CD4-positive, alpha-beta memory T cell (primary cell): ENCODE results near the gene GYS1. TPM values are rescaled to one million over a fixed set of nuclear protein-coding genes. Genes with fewer than 3 reads are reported as not detected.

Experiments used
- CTCF ChIA-PET: fragments of 350-600 bp; sonication (Branson Sonifier 250); formaldehyde crosslinking; loops from one replicate; lab custom pipeline; 2021; ENCODE audit warnings: inconsistent platforms; ENCODE audit not compliant: partially characterized antibody; lab: Charles Lee
- POLR2A ChIA-PET: fragments of 350-600 bp; sonication (Branson Sonifier 250); formaldehyde crosslinking; loops from one replicate; lab custom pipeline; 2021; ENCODE audit not compliant: partially characterized antibody; lab: Charles Lee
- DNase-seq, 5 donors: peaks; one replicate each; pipeline versions ENCODE4 v3.0.0 to v3.0.0-alpha.2; 2020 to 2022; ENCODE audit warnings: mixed read lengths in 1 of 5
- H3K27ac ChIP-seq: one replicate; pipeline ENCODE4 v1.7.0; 2013; ENCODE audit warnings: low read depth, low read length
- H3K27me3 ChIP-seq: 2 replicates; pipeline ENCODE4 v1.7.0; 2013; ENCODE audit warnings: mild to moderate bottlenecking, low read length, moderate library complexity; ENCODE audit not compliant: insufficient read depth
- H3K36me3 ChIP-seq: 2 replicates; pipeline ENCODE4 v1.7.0; 2013; ENCODE audit warnings: mild to moderate bottlenecking, low read length, moderate library complexity; ENCODE audit not compliant: insufficient read depth
- H3K4me1 ChIP-seq: 2 replicates; pipeline ENCODE4 v1.7.0; 2013; ENCODE audit warnings: mild to moderate bottlenecking, low read length, moderate library complexity; ENCODE audit not compliant: insufficient read depth
- H3K4me3 ChIP-seq, 2 donors: one replicate each; pipeline ENCODE4 v1.7.0; 2013; ENCODE audit warnings: low read length in 2 of 2, mild to moderate bottlenecking in 1 of 2
- H3K9me3 ChIP-seq, 2 donors: one replicate each; pipeline ENCODE4 v1.7.0; 2013; ENCODE audit warnings: low read length in 2 of 2, control low read depth in 1 of 2; ENCODE audit not compliant: control insufficient read depth in 1 of 2
- H3K27ac Mint-ChIP-seq, 7 donors: one replicate each; pipeline ENCODE4 v1.8.0; 2020 to 2021; ENCODE audit warnings: mixed read lengths in 7 of 7, mild to moderate bottlenecking in 6 of 7, inconsistent platforms in 3 of 7, moderate library complexity in 3 of 7
- H3K27me3 Mint-ChIP-seq, 2 donors: one replicate each; pipeline ENCODE4 v1.8.0; 2020 to 2021; ENCODE audit warnings: mixed read lengths in 2 of 2
- H3K36me3 Mint-ChIP-seq, 2 donors: one replicate each; pipeline ENCODE4 v1.8.0; 2020 to 2021; ENCODE audit warnings: mixed read lengths in 2 of 2, inconsistent platforms in 1 of 2, mild to moderate bottlenecking in 1 of 2
- H3K4me1 Mint-ChIP-seq, 4 donors: one replicate each; pipeline ENCODE4 v1.8.0; 2020 to 2021; ENCODE audit warnings: mixed read lengths in 4 of 4, mild to moderate bottlenecking in 1 of 4
- H3K4me3 Mint-ChIP-seq, 8 donors: one replicate each; pipeline ENCODE4 v1.8.0; 2020 to 2021; ENCODE audit warnings: mixed read lengths in 8 of 8, mild to moderate bottlenecking in 7 of 8, moderate library complexity in 6 of 8, inconsistent platforms in 3 of 8
- H3K9me3 Mint-ChIP-seq, 8 donors: one replicate each; pipeline ENCODE4 v1.8.0; 2020 to 2021; ENCODE audit warnings: mixed read lengths in 8 of 8, mild to moderate bottlenecking in 5 of 8, inconsistent platforms in 3 of 8, moderate library complexity in 1 of 8
- intact Hi-C: fragments of 100-400 bp; cut with micrococcal nuclease; formaldehyde crosslinking; loops from one replicate; pipeline ENCODE4 v1.15.1; 2023
- polyA plus RNA-seq, 2 donors: library from polyadenylated mRNA; unstranded; fragments of 300-500 nt; fragmentation: Illumina TruSeq; gene quantifications; one replicate each; pipeline ENCODE4 v1.2.3, GENCODE V29; 2021
- total RNA-seq, 2 experiments: library from RNA; stranded (reverse); gene quantifications; one replicate each; pipeline ENCODE4 v1.2.3, GENCODE V29; 2021

The GYS1 gene
- total and polyA plus RNA-seq, 4 experiments from 2014 or later, result 30.6 to 56.4 (median 43.8) TPM

- Histone ChIP-seq H3K36me3 (peaks cover 19% of the 10 kb centered on the region), H3K4me1 (peaks cover 29% of the 10 kb centered on the region), H3K27me3 (no peaks in the 10 kb centered on the region), H3K27ac (no peak overlapping the region), H3K9me3 (no peaks in the 10 kb centered on the region), H3K4me3 (no peak overlapping the region)
- ChIA-PET POLR2A (interaction anchor here (2.0 to 5.6 kb wide), 3 partner anchors 8 to 24 kb away, joined by 5 to 68 read pairs (median 47); partner anchors contain the start of genes GYS1 and RUVBL2), CTCF (interaction anchor here (1.0 to 5.7 kb wide), 3 partner anchors 94 to 176 kb away, joined by 3 to 71 read pairs (median 50); no protein-coding TSS in a partner anchor)
- no peak overlapping the region for H3K27ac Mint-ChIP-seq
- H3K27me3 Mint-ChIP-seq, result no peaks in the 10 kb centered on the region
- H3K9me3 Mint-ChIP-seq, result no peaks in the 10 kb centered on the region
- H3K4me1 Mint-ChIP-seq, result peaks cover 22 to 43% (median 30%) of the 10 kb centered on the region in 4 donors
- peaks cover 23 to 46% of the 10 kb centered on the region in 2 donors for H3K36me3 Mint-ChIP-seq
- intact Hi-C loops, result loop anchor here (5.0 kb wide), 1 partner anchor 322 kb away; the partner anchor contains the start of gene CA11
- no peak for DNase-seq
- H3K4me3 Mint-ChIP-seq, result no peak overlapping the region
These were observed 24.3 kb downstream of the GYS1 start for GRCh38 chr19:48968813-48969218.

DNA sequence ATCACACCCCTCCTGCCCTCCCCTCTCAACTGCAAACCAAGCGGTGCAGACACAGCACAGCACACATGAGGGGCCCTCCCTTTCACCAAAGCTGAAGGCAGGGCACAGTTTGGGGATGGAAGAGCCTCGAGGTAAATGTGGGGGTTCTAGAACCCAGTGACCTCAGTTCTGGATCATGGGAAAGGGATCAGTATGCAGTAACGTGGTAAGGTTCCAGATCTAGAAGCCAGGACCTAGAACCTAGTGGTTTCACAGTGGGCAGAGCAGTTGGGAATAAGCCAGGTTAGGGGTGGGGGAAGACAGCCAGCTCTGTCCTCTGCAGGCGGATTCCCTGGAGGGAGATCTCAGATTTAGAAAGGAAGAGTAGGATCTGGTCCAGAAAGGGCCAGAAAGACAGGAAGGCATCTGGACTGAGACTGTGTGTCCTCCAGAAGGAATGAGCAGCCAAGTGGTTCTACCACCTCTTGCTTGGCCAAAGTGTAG lies 24.9 kb downstream of the GYS1 start:
- no peak for DNase-seq
- Histone ChIP-seq H3K4me1 (peaks cover 35% of the 10 kb centered on the region), H3K27me3 (no peaks in the 10 kb centered on the region), H3K9me3 (no peaks in the 10 kb centered on the region), H3K36me3 (peaks cover 17% of the 10 kb centered on the region), H3K4me3 (no peak overlapping the region), H3K27ac (no peak overlapping the region)
- intact Hi-C loops, result loop anchor here (5.0 kb wide), 1 partner anchor 321 kb away; the partner anchor contains the start of gene CA11
- Mint-ChIP-seq H3K27ac (peak overlapping the region in 4 of 7 donors; percentile 2 to 98 (median 56)), H3K36me3 (peaks cover 23 to 43% of the 10 kb centered on the region in 2 donors), H3K4me1 (peaks cover 25 to 49% (median 34%) of the 10 kb centered on the region in 4 donors), H3K4me3 (peak overlapping the region in 4 of 8 donors; percentile 1 to 46 (median 20)), H3K9me3 (no peaks in the 10 kb centered on the region), H3K27me3 (no peaks in the 10 kb centered on the region)
- ChIA-PET POLR2A (interaction anchor here (0.8 to 5.6 kb wide), 13 partner anchors 8 to 179 kb away, joined by 3 to 134 read pairs (median 5); partner anchors contain the start of genes BAX, GYS1, PPP1R15A and RUVBL2), CTCF (interaction anchor here (1.6 to 5.4 kb wide), 4 partner anchors 125 to 180 kb away, joined by 4 to 50 read pairs (median 8); no protein-coding TSS in a partner anchor)

DNA sequence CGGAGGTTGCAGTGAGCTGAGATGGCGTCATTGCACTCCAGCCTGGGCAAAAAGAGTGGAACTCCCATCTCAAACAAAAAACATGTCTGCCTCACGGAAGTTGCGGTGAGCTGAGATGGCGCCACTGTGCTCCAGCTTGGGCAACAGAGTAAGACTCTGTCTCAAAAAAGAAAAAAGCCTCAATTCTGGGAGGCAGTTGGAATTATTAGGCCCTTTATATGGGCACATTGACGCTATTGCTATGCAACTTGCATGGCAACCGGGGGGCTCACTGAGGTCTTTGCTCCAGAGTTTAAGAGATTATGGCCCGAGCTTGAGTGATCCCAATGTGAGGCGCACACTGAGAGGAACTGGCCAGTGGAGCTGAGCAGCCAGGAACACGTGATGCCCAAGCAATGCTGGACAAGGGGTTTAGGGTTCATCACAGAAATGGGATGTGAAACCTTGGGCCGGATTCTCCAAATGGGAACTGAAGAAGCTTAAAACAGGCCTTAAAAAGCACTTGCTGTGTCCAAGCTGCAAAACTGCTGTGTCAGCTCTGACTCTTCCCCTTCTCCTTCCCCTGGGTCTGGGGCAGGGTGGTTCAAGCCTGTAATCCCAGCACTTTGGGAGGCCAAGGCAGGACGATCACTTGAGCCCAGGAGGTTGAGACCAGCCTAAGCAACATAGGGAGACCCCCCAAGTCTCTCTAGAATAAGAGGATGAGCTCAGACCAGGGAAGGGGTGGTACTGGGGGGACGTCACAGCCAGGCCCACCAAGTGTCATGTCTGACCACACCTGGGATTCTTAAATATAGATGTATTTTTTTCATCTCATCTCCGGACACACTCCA lies 25.5 kb downstream of the GYS1 start:
- H3K9me3 ChIP-seq, result no peaks in the 10 kb centered on the region
- H3K9me3 Mint-ChIP-seq, result no peaks in the 10 kb centered on the region
- H3K27me3 Mint-ChIP-seq, result no peaks in the 10 kb centered on the region
- intact Hi-C loops, result loop anchor here (5.0 kb wide), 1 partner anchor 320 kb away; the partner anchor contains the start of gene CA11
- peaks cover 17% of the 10 kb centered on the region for H3K36me3 ChIP-seq
- no peak overlapping the region for H3K27ac ChIP-seq
- DNase-seq, result no peak
- H3K27ac Mint-ChIP-seq, result peak overlapping the region in 2 of 7 donors; percentile 69 to 98
- CTCF ChIA-PET, result interaction anchor here (0.8 to 5.4 kb wide), 7 partner anchors 26 to 180 kb away, joined by 4 to 50 read pairs (median 8); partner anchors contain the start of genes GYS1, HSD17B14 and RUVBL2
- no peak overlapping the region for H3K4me3 ChIP-seq
- peaks cover 41% of the 10 kb centered on the region for H3K4me1 ChIP-seq
- peak overlapping the region in 5 of 8 donors; percentile 1 to 46 (median 17) for H3K4me3 Mint-ChIP-seq
- H3K4me1 Mint-ChIP-seq, result peaks cover 28 to 55% (median 40%) of the 10 kb centered on the region in 4 donors
- H3K36me3 Mint-ChIP-seq, result peaks cover 19 to 39% of the 10 kb centered on the region in 2 donors
- POLR2A ChIA-PET, result interaction anchor here (0.8 to 5.6 kb wide), 15 partner anchors 8 to 179 kb away, joined by 3 to 134 read pairs (median 5); partner anchors contain the start of genes BAX, GYS1, NUCB1 and PPP1R15A
- H3K27me3 ChIP-seq, result no peaks in the 10 kb centered on the region

GRCh38 chr19:48966541-48967345 lies 26.4 kb downstream of the GYS1 start:
- no peak for DNase-seq
- peak overlapping the region in 6 of 7 donors; percentile 5 to 98 (median 96) for H3K27ac Mint-ChIP-seq
- no peaks in the 10 kb centered on the region for H3K27me3 Mint-ChIP-seq
- intact Hi-C loops, result loop anchor here (5.0 kb wide), 1 partner anchor 319 kb away; the partner anchor contains the start of gene CA11
- Histone ChIP-seq H3K4me3 (peak overlapping the region; percentile 84 to 91), H3K27me3 (no peaks in the 10 kb centered on the region), H3K27ac (peak overlapping the region; percentile 64), H3K9me3 (no peaks in the 10 kb centered on the region), H3K36me3 (peaks cover 17% of the 10 kb centered on the region), H3K4me1 (peaks cover 49% of the 10 kb centered on the region)
- no peaks in the 10 kb centered on the region for H3K9me3 Mint-ChIP-seq
- peak overlapping the region; percentile 93 to 100 (median 96) for H3K4me3 Mint-ChIP-seq
- ChIA-PET CTCF (interaction anchor here (0.8 to 5.4 kb wide), 10 partner anchors 12 to 179 kb away, joined by 3 to 50 read pairs (median 4); partner anchors contain the start of genes GYS1, HSD17B14 and RUVBL2), POLR2A (interaction anchor here (0.9 to 5.6 kb wide), 21 partner anchors 8 to 962 kb away, joined by 3 to 134 read pairs (median 5); partner anchors contain the start of genes ATF5, BAX, DHDH and GYS1)
- H3K36me3 Mint-ChIP-seq, result peaks cover 19 to 39% of the 10 kb centered on the region in 2 donors
- peaks cover 33 to 64% (median 48%) of the 10 kb centered on the region in 4 donors for H3K4me1 Mint-ChIP-seq

DNA sequence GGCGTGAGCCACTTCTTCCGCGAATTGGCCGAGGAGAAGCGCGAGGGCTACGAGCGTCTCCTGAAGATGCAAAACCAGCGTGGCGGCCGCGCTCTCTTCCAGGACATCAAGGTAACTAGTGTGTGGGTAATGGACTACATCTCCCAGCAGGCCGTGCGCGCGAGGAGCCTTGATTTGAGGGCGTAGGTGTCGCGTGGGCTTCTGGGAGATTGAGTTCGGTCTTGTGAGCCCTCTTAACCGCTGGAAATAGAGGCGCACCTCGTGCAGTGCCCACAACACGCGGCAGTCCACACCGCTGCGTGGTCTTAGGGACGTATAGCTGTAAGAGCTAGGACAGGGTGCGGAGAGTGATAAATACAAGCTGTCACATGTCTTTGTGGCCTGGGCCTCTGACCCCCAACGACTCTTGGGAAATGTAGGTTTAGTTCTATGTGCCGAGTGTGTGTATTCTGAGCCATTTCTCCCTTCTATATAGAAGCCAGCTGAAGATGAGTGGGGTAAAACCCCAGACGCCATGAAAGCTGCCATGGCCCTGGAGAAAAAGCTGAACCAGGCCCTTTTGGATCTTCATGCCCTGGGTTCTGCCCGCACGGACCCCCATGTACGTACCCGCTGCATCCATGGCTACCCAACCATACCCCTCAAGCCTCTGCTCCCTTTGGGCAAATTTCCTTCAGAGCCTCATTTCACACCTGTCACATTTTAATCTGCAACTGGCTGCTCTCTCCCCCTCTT lies 27.1 kb downstream of the GYS1 start:
- ChIA-PET CTCF (interaction anchor here (0.6 to 3.4 kb wide), 9 partner anchors 12 to 178 kb away, joined by 3 to 20 read pairs (median 4); partner anchors contain the start of genes GYS1, HSD17B14 and RUVBL2), POLR2A (interaction anchor here (0.7 to 5.6 kb wide), 27 partner anchors 11 to 963 kb away, joined by 3 to 134 read pairs (median 4); partner anchors contain the start of genes ATF5, BAX, CA11 and DHDH)
- Histone ChIP-seq H3K36me3 (peaks cover 17% of the 10 kb centered on the region), H3K4me1 (peaks cover 48% of the 10 kb centered on the region), H3K4me3 (peak overlapping the region; percentile 84 to 91), H3K9me3 (no peaks in the 10 kb centered on the region), H3K27ac (peak overlapping the region; percentile 64), H3K27me3 (no peaks in the 10 kb centered on the region)
- intact Hi-C loops, result loop anchor here (1.0 to 5.0 kb wide), 5 partner anchors 12 to 319 kb away; partner anchors contain the start of genes BAX, CA11, DHDH and NUCB1
- Mint-ChIP-seq H3K27ac (peak overlapping the region; percentile 96 to 100 (median 97)), H3K4me1 (peaks cover 31 to 69% (median 49%) of the 10 kb centered on the region in 4 donors), H3K4me3 (peak overlapping the region; percentile 93 to 100 (median 96)), H3K36me3 (peaks cover 16 to 36% of the 10 kb centered on the region in 2 donors), H3K27me3 (no peaks in the 10 kb centered on the region), H3K9me3 (peaks cover 0 to 1% (median 0%) of the 10 kb centered on the region in 8 donors)
- DNase-seq, result peak; percentile 88 to 95 (median 89)
